Epithelial cell of umbilical artery (primary cell): Measurements from ENCODE around the gene RFC2. TPM values are rescaled to one million over a fixed set of nuclear protein-coding genes. Genes with fewer than 3 reads are reported as not detected.

Experiments
- total RNA-seq: library from RNA; depleted of rRNA; stranded (reverse); fragments of >200 nt; gene quantifications from 2 replicates; pipeline ENCODE4 v1.2.3, GENCODE V29; 2014

The RFC2 gene
- 24.4 and 36.3 TPM in 2 replicates for total RNA-seq

DNA sequence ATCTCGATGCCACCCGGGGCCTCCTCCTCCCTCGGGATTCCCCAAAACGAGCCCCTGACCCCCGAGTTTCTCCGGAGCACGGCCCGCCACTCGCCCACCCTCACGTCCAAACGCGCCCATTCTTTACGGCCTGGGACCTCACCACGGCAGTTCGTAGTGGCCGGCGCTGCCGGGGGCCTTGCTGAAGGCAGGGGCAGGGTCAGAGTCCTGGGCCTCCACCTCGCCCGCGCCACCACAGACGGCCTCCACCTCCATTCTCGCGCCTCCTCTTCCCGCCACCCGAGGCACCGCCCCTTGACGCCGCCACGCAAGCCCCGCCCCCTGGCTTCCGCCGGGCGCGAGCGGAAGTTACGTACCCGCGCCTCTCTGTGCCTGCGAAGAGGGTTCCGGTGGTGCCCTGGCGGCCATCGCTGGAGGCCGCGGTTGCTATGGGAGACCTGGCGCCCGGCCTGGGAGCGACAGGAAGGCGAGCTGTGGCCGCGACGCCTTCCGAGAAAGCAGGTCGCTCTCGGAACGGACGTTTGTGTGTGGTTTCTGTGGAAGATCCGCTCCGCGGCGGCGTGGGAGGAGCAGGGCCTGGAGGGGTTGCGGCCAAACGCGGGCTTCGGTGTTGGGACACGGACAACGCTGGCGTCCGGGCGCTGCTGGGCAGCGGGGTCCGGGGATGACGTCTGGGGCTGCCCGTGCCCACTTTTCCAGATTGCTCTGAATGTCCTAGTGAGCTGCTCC lies at the start of gene RFC2:
TSS of gene RFC2 (minus strand) at position 271 of the 729 bp plus-strand sequence. CDS start at position 255, 16 bp downstream.

DNA sequence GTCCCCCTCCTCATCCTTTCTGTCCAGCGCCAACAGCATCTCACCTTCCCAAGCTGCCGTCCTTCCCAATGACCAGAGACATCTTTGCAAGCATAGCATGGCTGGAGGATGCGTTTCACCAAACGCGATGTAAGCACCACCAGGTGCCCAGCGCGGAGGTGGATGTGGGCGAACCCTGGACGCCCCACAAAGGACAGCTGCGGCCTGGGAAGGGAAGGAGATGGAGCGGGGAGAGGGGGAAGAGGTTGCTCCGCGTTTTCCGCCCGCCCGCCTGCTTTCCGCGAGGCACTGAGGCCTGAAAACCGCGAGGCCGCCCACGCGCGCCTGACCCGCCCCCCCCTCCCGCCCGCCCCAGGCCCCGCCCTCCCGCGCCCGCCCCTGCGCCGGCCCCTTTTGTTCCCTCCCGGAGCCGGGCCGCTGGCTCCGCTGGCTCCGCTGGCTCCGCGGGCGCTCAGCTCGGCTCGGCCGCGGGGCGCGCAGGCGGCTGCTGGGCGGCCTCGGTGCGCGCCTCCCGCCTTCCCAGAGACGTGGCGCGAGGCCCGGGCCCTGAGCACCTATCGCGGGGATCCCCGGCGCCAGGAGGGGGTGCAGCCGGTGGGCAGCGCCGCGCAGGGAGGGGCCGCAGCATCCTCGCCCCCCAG lies 34.9 kb upstream of the RFC2 start, which contains the start of gene CLIP2:
TSS of gene CLIP2 (plus strand) at position 390 of the 641 bp plus-strand sequence. CDS start 28,140 bp downstream, outside the sequence.

Other genes starting within 250 kb of the RFC2 start
- 0.30 TPM in 1 of 2 replicates, not detected in the other for gene ELN, start 226.2 kb downstream of the RFC2 start, total RNA-seq
- gene LIMK1, start 170.6 kb downstream of the RFC2 start, total RNA-seq: 22.5 and 23.4 TPM in 2 replicates
- gene EIF4H, start 80.0 kb downstream of the RFC2 start, total RNA-seq: 328 and 399 TPM in 2 replicates
- 0.32 and 0.61 TPM in 2 replicates for gene LAT2, start 44.4 kb downstream of the RFC2 start, total RNA-seq
- 25.5 and 29.9 TPM in 2 replicates for gene CLIP2, start 35.0 kb upstream of the RFC2 start, total RNA-seq
- gene GTF2IRD1, start 199.5 kb upstream of the RFC2 start, total RNA-seq: 4.5 and 5.8 TPM in 2 replicates